HPDE6-E6E7 (cell line): ENCODE results near the gene THADA.
"Not testable (repeated sequence)": the region's sequence is repeated elsewhere in the genome, so short reads cannot be mapped to it uniquely, and the experiment has no call there.

Experiments
- DNase-seq: peaks from one replicate; pipeline ENCODE4 v3.0.0; 2011; ENCODE audit warnings: missing footprints; ENCODE audit errors: extremely low spot score

Gene THADA

DNA sequence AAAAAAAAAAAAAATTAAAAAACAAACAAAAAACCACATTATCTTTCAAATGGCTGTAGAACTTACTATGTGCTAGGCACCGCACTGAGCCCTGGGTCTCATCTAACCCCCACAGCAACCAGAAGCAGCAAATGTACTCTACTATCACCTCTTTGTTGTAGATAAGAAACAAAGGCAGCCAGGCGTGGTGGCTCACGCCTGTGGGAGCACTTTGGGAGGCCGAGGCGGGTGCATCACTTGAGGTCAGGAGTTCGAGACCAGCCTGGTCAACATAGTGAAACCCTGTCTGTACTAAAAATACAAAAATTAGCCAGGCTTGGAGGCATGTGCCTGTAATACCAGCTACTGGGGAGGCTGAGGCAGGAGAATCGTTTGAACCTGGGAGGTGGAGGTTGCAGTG lies 406.0 kb downstream of the THADA start:
- not testable (repeated sequence) for DNase-seq

DNA sequence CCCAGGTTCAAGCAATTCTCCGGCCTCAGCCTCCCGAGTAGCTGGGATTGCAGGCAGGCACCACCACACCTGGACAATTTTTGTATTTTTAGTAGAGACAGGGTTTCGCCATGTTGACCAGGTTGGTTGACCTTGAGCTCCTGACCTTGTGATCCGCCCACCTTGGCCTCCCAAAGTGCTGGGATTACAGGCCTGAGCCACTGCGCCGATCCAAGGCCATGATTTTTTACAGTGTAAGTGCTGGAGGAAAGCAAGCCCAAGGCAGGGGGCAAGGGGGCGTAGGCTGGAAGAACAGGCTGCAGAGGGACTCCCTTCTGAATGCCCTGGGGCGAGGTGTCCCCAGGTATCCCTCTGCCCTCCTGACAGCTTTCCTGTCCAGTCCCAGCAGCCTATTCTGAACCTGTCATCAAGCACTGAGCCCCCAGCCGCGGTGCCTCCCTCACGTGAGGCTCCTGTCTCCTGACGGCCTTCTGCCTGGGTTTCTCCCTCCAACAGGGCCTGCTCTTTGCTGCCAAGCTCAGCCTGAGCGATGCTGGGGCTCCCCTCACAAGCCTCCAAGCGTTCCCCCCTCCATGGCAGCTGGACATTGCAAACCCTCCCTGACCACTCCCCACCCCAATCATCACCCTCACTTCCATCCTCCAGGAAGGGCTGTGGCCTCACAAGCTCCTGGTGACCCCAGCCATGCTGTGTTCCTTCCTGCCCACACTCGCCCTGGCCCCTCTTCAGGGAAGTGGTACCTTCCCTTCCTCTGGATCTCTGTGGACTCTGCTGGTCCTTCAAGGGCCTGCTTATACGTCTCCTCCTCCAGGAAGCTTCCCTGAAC lies 407.1 kb downstream of the THADA start:
- no peak for DNase-seq

DNA sequence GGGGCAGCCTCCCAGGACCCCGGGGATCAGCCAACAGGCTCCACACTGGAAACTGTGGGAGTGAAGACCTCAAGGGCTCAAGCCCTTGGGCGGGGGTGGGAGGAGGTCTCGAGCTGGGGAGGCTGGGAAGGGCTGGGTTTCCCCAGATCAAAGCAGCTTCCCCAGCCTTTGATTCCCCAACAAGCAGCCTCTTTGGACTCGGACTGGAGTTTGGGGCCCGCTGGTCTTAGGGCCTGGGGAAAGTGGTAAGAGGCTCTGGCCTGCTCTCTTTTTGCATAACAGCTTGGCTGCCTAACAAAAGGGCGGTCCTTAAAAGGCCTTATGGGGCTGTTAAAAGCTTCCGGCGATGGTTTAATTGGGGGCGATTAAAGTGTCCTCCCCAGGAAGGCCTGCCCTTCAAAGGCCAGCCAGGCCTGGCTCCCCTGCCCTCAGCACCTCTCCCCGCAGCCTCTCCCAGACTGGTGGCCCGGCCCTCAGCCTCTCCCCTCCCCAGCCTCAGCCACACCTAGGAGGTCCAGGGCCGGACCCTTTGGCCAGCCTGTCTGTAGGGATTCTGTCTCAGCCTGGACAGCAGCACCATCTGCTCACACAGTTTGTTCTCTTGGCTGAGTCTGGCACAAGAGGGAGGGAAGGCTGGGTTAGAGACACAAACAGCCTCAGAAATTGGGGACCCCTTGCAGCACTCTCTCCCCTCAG lies 409.0 kb downstream of the THADA start:
- no peak for DNase-seq

DNA sequence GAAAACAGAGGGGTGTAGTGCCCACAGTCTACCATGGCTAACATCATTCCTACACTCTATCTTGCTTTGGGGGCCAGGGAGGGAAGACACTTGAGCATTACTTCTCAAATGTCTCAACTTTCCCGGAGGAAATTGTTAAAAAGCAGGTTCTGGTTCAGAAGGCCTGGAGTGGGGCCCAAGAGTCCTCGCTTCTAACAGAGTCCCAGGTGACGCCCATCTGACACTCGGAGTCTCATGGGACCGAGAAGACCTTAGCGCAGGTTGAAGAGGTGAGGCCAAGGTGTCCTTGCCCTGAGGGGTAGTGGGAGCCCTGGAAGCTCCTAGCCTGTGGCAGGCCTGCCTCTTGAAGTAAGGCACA lies 409.5 kb downstream of the THADA start:
- DNase-seq: no peak

DNA sequence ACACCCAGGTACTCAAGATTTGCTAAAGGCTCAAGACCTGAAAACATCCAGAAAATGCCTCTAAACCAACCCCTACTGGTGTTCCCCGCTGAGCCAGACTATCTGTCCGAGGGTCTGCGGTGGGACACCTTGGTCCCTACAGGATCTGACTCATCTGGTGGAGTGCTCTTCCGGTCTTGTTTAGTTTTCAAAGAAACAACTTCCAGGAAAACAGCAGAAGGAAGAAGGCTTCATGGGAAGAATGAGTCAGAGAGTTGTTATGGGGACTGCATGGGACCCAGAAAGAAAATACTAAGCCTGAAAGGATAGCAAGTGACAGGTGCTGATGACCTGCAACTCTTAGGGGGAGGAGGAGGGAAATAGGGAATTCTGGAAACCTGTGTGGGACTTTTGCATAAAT lies 410.7 kb downstream of the THADA start:
- no peak for DNase-seq

DNA sequence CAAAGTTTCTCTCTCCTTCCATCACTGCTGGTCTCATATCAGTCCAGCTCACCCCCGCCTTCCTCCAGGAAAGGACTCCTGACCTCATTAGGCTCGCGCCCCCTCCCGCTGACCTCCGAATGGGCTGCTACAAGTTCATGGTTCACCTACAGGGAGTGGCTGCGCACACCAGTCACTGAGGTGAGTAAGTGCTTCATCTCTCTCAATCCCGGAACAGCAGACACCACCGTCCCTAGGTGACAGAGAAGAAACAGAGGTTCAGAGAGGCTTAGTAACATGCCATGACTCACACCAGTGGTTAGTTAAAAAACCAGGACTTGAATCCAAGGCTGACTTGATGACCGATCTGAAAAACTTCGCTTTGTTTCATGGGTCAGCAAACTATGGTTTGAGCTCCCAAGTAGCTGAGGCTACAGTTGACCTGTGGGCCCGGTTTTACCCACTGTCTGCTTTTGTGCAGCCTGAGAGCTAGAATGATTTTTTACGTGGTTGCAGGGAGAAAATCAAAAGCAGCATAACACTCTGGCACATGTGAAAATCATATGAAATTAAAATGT lies 411.4 kb downstream of the THADA start:
- peak; percentile 90 for DNase-seq

DNA sequence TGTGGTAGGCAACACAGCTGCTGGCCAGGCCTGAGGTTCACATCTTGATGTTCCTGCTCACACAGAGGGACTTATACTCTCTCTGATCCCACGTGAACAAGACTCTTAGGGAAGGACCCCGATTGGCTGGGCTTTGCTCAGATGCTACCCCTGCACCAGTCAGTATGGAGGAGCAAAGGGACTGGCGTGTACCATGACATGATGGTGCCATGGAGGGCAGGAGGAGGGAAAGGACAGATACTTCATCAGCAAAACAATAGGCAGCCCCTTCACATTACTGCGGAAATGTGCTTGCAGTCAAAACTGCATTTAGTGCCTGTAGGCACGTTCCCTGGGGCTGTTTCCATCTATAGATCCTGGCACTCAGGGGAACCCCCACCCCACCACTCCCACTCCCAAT lies 412.1 kb downstream of the THADA start:
- no peak for DNase-seq

DNA sequence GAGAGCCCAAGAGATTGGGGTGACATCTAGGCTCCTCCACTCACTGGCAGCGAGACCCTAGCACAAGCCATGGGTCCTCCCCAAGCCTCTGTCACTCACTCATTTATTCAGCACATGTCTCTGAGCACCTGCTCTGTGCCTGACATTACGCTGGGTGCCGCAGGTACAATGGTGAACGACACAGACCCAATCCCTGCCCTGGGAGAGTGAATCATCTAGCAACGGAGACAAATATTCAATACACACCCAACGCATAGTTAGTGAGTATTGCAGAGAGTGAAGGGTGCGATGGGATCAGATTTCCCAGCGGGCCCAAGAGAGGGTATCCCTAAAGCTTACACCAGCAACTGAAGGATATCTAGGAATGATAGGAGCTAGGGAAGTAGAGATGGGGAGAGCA lies 414.9 kb downstream of the THADA start:
- DNase-seq: peak; percentile 86
